ENCODE data around the gene AGPAT3.

AGPAT3 gene

GRCh38 chr21:44024887-44025353 is 159.9 kb downstream of the AGPAT3 start:
- Histone ChIP-seq H3K14ac (ENCODE audit: low read length) (no peak overlapping the region), H4K8ac (ENCODE audit: low read depth, low read length) (no peak overlapping the region), H2BK12ac (ENCODE audit: low read length) (no peak overlapping the region), H3K4me3 (ENCODE audit: low read length in 2 of 2) (no peak overlapping the region), H3K79me1 (ENCODE audit: low read depth, low read length) (peaks cover 14% of the 10 kb centered on the region), H3K4me2 (ENCODE audit: insufficient read depth, low read length, poor library complexity, severe bottlenecking) (no peak overlapping the region), H3K9me3 (replicated peaks in 1 of 2; ENCODE audit: control insufficient read depth in 2 of 2, insufficient read depth in 1 of 2, low read depth in 1 of 2, low read length in 2 of 2) (peaks cover 0 to 7% of the 10 kb centered on the region in 2 donors), H3K27ac (replicated peaks; ENCODE audit: low read length) (no peak overlapping the region), H3K18ac (ENCODE audit: low read length) (no peak overlapping the region), H2BK15ac (ENCODE audit: low read length) (no peak overlapping the region), H2AK5ac (ENCODE audit: low read depth, low read length) (no peak overlapping the region), H3K4me1 (ENCODE audit: control insufficient read depth in 2 of 2, insufficient read depth in 1 of 2, low read depth in 1 of 2, low read length in 2 of 2) (peaks cover 6 to 17% of the 10 kb centered on the region in 2 donors), H3K23ac (ENCODE audit: low read depth, low read length, poor library complexity) (no peak overlapping the region), H3K36me3 (replicated peaks in 1 of 2; ENCODE audit: control insufficient read depth in 2 of 2, insufficient read depth in 2 of 2, low read length in 2 of 2) (no peaks in the 10 kb centered on the region), H2AFZ (ENCODE audit: low read length) (no peak overlapping the region), H4K91ac (ENCODE audit: low read depth, low read length, poor library complexity) (no peak overlapping the region), H3K9ac (ENCODE audit: low read depth, low read length, poor library complexity) (no peak overlapping the region), H3K4ac (ENCODE audit: low read length) (no peak overlapping the region), H3K27me3 (ENCODE audit: control insufficient read depth in 3 of 3, insufficient read depth in 3 of 3, low read depth in 1 of 3, low read length in 3 of 3) (no peaks in the 10 kb centered on the region), H2BK5ac (ENCODE audit: low read length) (no peak overlapping the region), H2BK120ac (ENCODE audit: low read depth, low read length) (no peak overlapping the region)
- WGBS, 2 donors (ENCODE audit: extremely low coverage in 2 of 2, insufficient read length in 2 of 2, insufficient replicate concordance in 1 of 2), result no CpG with 5 or more reads among the region's 8 CpGs
- DNase-seq (ENCODE audit: low spot score), result no peak

- Histone ChIP-seq H3K23ac (ENCODE audit: low read depth, low read length, poor library complexity) (no peak overlapping the region), H2BK12ac (ENCODE audit: low read length) (no peak overlapping the region), H3K4me3 (ENCODE audit: low read length in 2 of 2) (no peak overlapping the region)
These were observed 162.7 kb downstream of the AGPAT3 start for GRCh38 chr21:44027607-44028286.

GRCh38 chr21:44028287-44028659 is 163.2 kb downstream of the AGPAT3 start:
- no peaks in the 10 kb centered on the region for H3K27me3 ChIP-seq (ENCODE audit: control insufficient read depth in 3 of 3, insufficient read depth in 3 of 3, low read depth in 1 of 3, low read length in 3 of 3)
- no peak overlapping the region for H3K27ac ChIP-seq (replicated peaks; ENCODE audit: low read length)
- H3K9ac ChIP-seq (ENCODE audit: low read depth, low read length, poor library complexity), result no peak overlapping the region
- H2BK15ac ChIP-seq (ENCODE audit: low read length), result no peak overlapping the region
- peaks cover 17% of the 10 kb centered on the region for H3K79me1 ChIP-seq (ENCODE audit: low read depth, low read length)
- WGBS, 2 donors (ENCODE audit: extremely low coverage in 2 of 2, insufficient read length in 2 of 2, insufficient replicate concordance in 1 of 2), result no CpG with 5 or more reads among the region's 6 CpGs
- H3K4ac ChIP-seq (ENCODE audit: low read length), result no peak overlapping the region
- no peak overlapping the region for H4K8ac ChIP-seq (ENCODE audit: low read depth, low read length)
- no peak overlapping the region for H4K91ac ChIP-seq (ENCODE audit: low read depth, low read length, poor library complexity)
- H2BK120ac ChIP-seq (ENCODE audit: low read depth, low read length), result no peak overlapping the region
- no peak overlapping the region for H2AK5ac ChIP-seq (ENCODE audit: low read depth, low read length)
- H3K4me3 ChIP-seq (ENCODE audit: low read length in 2 of 2), result no peak overlapping the region
- no peak overlapping the region for H3K18ac ChIP-seq (ENCODE audit: low read length)
- H2AFZ ChIP-seq (ENCODE audit: low read length), result no peak overlapping the region
- peaks cover 4 to 17% of the 10 kb centered on the region in 2 donors for H3K4me1 ChIP-seq (ENCODE audit: control insufficient read depth in 2 of 2, insufficient read depth in 1 of 2, low read depth in 1 of 2, low read length in 2 of 2)
- no peak overlapping the region for H3K4me2 ChIP-seq (ENCODE audit: insufficient read depth, low read length, poor library complexity, severe bottlenecking)
- H3K14ac ChIP-seq (ENCODE audit: low read length), result no peak overlapping the region
- peaks cover 2 to 15% of the 10 kb centered on the region in 2 donors for H3K36me3 ChIP-seq (replicated peaks in 1 of 2; ENCODE audit: control insufficient read depth in 2 of 2, insufficient read depth in 2 of 2, low read length in 2 of 2)
- no peak overlapping the region for H2BK12ac ChIP-seq (ENCODE audit: low read length)
- H3K23ac ChIP-seq (ENCODE audit: low read depth, low read length, poor library complexity), result no peak overlapping the region
- DNase-seq (ENCODE audit: low spot score), result no peak
- no peak overlapping the region for H2BK5ac ChIP-seq (ENCODE audit: low read length)
- H3K9me3 ChIP-seq (replicated peaks in 1 of 2; ENCODE audit: control insufficient read depth in 2 of 2, insufficient read depth in 1 of 2, low read depth in 1 of 2, low read length in 2 of 2), result peaks cover 0 to 7% of the 10 kb centered on the region in 2 donors

More at GRCh38 chr21:44027607-44028286, 162.7 kb downstream of the AGPAT3 start:
- Histone ChIP-seq H3K79me1 (ENCODE audit: low read depth, low read length) (peaks cover 17% of the 10 kb centered on the region), H3K36me3 (replicated peaks in 1 of 2; ENCODE audit: control insufficient read depth in 2 of 2, insufficient read depth in 2 of 2, low read length in 2 of 2) (peaks cover 2 to 10% of the 10 kb centered on the region in 2 donors), H3K27me3 (ENCODE audit: control insufficient read depth in 3 of 3, insufficient read depth in 3 of 3, low read depth in 1 of 3, low read length in 3 of 3) (no peaks in the 10 kb centered on the region), H3K9me3 (replicated peaks in 1 of 2; ENCODE audit: control insufficient read depth in 2 of 2, insufficient read depth in 1 of 2, low read depth in 1 of 2, low read length in 2 of 2) (peaks cover 0 to 7% of the 10 kb centered on the region in 2 donors), H2AK5ac (ENCODE audit: low read depth, low read length) (no peak overlapping the region), H3K18ac (ENCODE audit: low read length) (no peak overlapping the region), H3K4me2 (ENCODE audit: insufficient read depth, low read length, poor library complexity, severe bottlenecking) (no peak overlapping the region), H2BK5ac (ENCODE audit: low read length) (no peak overlapping the region), H3K14ac (ENCODE audit: low read length) (no peak overlapping the region), H2AFZ (ENCODE audit: low read length) (no peak overlapping the region), H3K4me1 (ENCODE audit: control insufficient read depth in 2 of 2, insufficient read depth in 1 of 2, low read depth in 1 of 2, low read length in 2 of 2) (peaks cover 4 to 17% of the 10 kb centered on the region in 2 donors), H3K4ac (ENCODE audit: low read length) (no peak overlapping the region), H4K8ac (ENCODE audit: low read depth, low read length) (no peak overlapping the region), H2BK120ac (ENCODE audit: low read depth, low read length) (no peak overlapping the region), H4K91ac (ENCODE audit: low read depth, low read length, poor library complexity) (no peak overlapping the region), H3K27ac (replicated peaks; ENCODE audit: low read length) (no peak overlapping the region), H2BK15ac (ENCODE audit: low read length) (no peak overlapping the region), H3K9ac (ENCODE audit: low read depth, low read length, poor library complexity) (no peak overlapping the region)
- DNase-seq (ENCODE audit: low spot score), result no peak
- WGBS, 2 donors (ENCODE audit: extremely low coverage in 2 of 2, insufficient read length in 2 of 2, insufficient replicate concordance in 1 of 2), result no CpG with 5 or more reads among the region's 8 CpGs

GRCh38 chr21:44029460-44030087 is 164.6 kb downstream of the AGPAT3 start:
- Histone ChIP-seq H3K79me1 (ENCODE audit: low read depth, low read length) (peaks cover 17% of the 10 kb centered on the region), H3K4me3 (ENCODE audit: low read length in 2 of 2) (no peak overlapping the region), H3K4me1 (ENCODE audit: control insufficient read depth in 2 of 2, insufficient read depth in 1 of 2, low read depth in 1 of 2, low read length in 2 of 2) (peaks cover 4 to 17% of the 10 kb centered on the region in 2 donors), H3K9ac (ENCODE audit: low read depth, low read length, poor library complexity) (no peak overlapping the region), H3K4ac (ENCODE audit: low read length) (no peak overlapping the region), H3K9me3 (replicated peaks in 1 of 2; ENCODE audit: control insufficient read depth in 2 of 2, insufficient read depth in 1 of 2, low read depth in 1 of 2, low read length in 2 of 2) (peaks cover 0 to 7% of the 10 kb centered on the region in 2 donors), H2BK12ac (ENCODE audit: low read length) (no peak overlapping the region), H4K8ac (ENCODE audit: low read depth, low read length) (no peak overlapping the region), H3K27ac (replicated peaks; ENCODE audit: low read length) (no peak overlapping the region), H2AFZ (ENCODE audit: low read length) (no peak overlapping the region), H3K27me3 (ENCODE audit: control insufficient read depth in 3 of 3, insufficient read depth in 3 of 3, low read depth in 1 of 3, low read length in 3 of 3) (no peaks in the 10 kb centered on the region), H2BK15ac (ENCODE audit: low read length) (no peak overlapping the region), H3K4me2 (ENCODE audit: insufficient read depth, low read length, poor library complexity, severe bottlenecking) (no peak overlapping the region), H2AK5ac (ENCODE audit: low read depth, low read length) (no peak overlapping the region), H3K18ac (ENCODE audit: low read length) (no peak overlapping the region), H3K23ac (ENCODE audit: low read depth, low read length, poor library complexity) (peak overlapping the region; percentile 92), H3K36me3 (replicated peaks in 1 of 2; ENCODE audit: control insufficient read depth in 2 of 2, insufficient read depth in 2 of 2, low read length in 2 of 2) (peaks cover 6 to 26% of the 10 kb centered on the region in 2 donors), H2BK120ac (ENCODE audit: low read depth, low read length) (no peak overlapping the region), H2BK5ac (ENCODE audit: low read length) (no peak overlapping the region), H4K91ac (ENCODE audit: low read depth, low read length, poor library complexity) (no peak overlapping the region), H3K14ac (ENCODE audit: low read length) (no peak overlapping the region)
- no CpG with 5 or more reads among the region's 6 CpGs for WGBS, 2 donors (ENCODE audit: extremely low coverage in 2 of 2, insufficient read length in 2 of 2, insufficient replicate concordance in 1 of 2)
- DNase-seq (ENCODE audit: low spot score), result no peak

Data from neuronal stem cell (in vitro differentiated cells).